H9 (cell line): ENCODE measurements around the gene ATP13A2. TPM values are rescaled to one million over a fixed set of nuclear protein-coding genes. Genes with fewer than 3 reads are reported as not detected.

Experiments
- DNase-seq: peaks from one replicate; pipeline ENCODE4 v3.0.0-alpha.2; 2017
- H2AFZ ChIP-seq: one replicate; pipeline ENCODE4 v1.6.1; 2013; ENCODE audit warnings: mild to moderate bottlenecking, low read length, control low read depth, moderate library complexity
- H2AK5ac ChIP-seq: 2 replicates; pipeline ENCODE4 v1.6.1; 2013; ENCODE audit warnings: low read length, control low read depth, mixed read lengths; ENCODE audit not compliant: insufficient read length
- H2BK120ac ChIP-seq: one replicate; pipeline ENCODE4 v1.6.1; 2013; ENCODE audit warnings: low read depth, mild to moderate bottlenecking, low read length, control low read depth, inconsistent platforms; ENCODE audit not compliant: poor library complexity, severe bottlenecking
- H2BK12ac ChIP-seq: 2 replicates; pipeline ENCODE4 v1.6.1; 2013; ENCODE audit warnings: low read length, control low read depth, mixed read lengths, low read depth; ENCODE audit not compliant: insufficient read length
- H2BK15ac ChIP-seq: 2 replicates; pipeline ENCODE4 v1.6.1; 2013; ENCODE audit warnings: low read depth, low read length, control low read depth
- H2BK20ac ChIP-seq: one replicate; pipeline ENCODE4 v1.6.1; 2013; ENCODE audit warnings: low read depth, mild to moderate bottlenecking, low read length, control low read depth, inconsistent platforms; ENCODE audit not compliant: poor library complexity, severe bottlenecking
- H2BK5ac ChIP-seq: 2 replicates; pipeline ENCODE4 v1.6.1; 2013; ENCODE audit warnings: low read length, control low read depth, mixed read lengths; ENCODE audit not compliant: insufficient read length
- H3K14ac ChIP-seq: 2 replicates; pipeline ENCODE4 v1.6.1; 2013; ENCODE audit warnings: low read length, control low read depth; ENCODE audit not compliant: insufficient read depth
- H3K18ac ChIP-seq: 2 replicates; pipeline ENCODE4 v1.6.1; 2013; ENCODE audit warnings: low read depth, mild to moderate bottlenecking, mixed read lengths, low read length, control low read depth; ENCODE audit not compliant: insufficient read length
- H3K23ac ChIP-seq: 2 replicates; pipeline ENCODE4 v1.6.1; 2013; ENCODE audit warnings: low read length, control low read depth, mixed read lengths, low read depth; ENCODE audit not compliant: insufficient read length
- H3K23me2 ChIP-seq: 2 replicates; pipeline ENCODE4 v1.6.1; 2013; ENCODE audit warnings: low read depth, mild to moderate bottlenecking, mixed read lengths, low read length, control low read depth; ENCODE audit not compliant: insufficient read length, poor library complexity, severe bottlenecking
- H3K27ac ChIP-seq: 2 replicates; pipeline ENCODE4 v1.5.1; 2013; ENCODE audit warnings: low read length, control low read depth, mixed read lengths, low read depth; ENCODE audit not compliant: insufficient read length
- H3K27me3 ChIP-seq: 2 replicates; pipeline ENCODE4 v1.6.1; 2013; ENCODE audit warnings: low read length, control low read depth, inconsistent platforms; ENCODE audit not compliant: insufficient read depth
- H3K4ac ChIP-seq: 2 replicates; pipeline ENCODE4 v1.6.1; 2013; ENCODE audit warnings: low read depth, mild to moderate bottlenecking, control low read depth, inconsistent platforms, low read length, moderate library complexity
- H3K4me1 ChIP-seq: 2 replicates; pipeline ENCODE4 v1.6.1; 2013; ENCODE audit warnings: low read length, control low read depth, inconsistent platforms; ENCODE audit not compliant: insufficient read depth
- H3K4me2 ChIP-seq: 2 replicates; pipeline ENCODE4 v1.6.1; 2013; ENCODE audit warnings: low read length, control low read depth, mixed read lengths; ENCODE audit not compliant: insufficient read length, insufficient read depth
- H3K56ac ChIP-seq: 2 replicates; pipeline ENCODE4 v1.6.1; 2013; ENCODE audit warnings: low read depth, mild to moderate bottlenecking, mixed read lengths, low read length, control low read depth; ENCODE audit not compliant: insufficient read length
- H3K79me1 ChIP-seq: 2 replicates; pipeline ENCODE4 v1.6.1; 2013; ENCODE audit warnings: low read depth, mild to moderate bottlenecking, moderate library complexity, low read length, control low read depth, inconsistent platforms; ENCODE audit not compliant: insufficient read depth, poor library complexity, severe bottlenecking
- H3K79me2 ChIP-seq: 2 replicates; pipeline ENCODE4 v1.6.1; 2013; ENCODE audit warnings: low read length, control low read depth, inconsistent platforms; ENCODE audit not compliant: insufficient read depth
- H3K9ac ChIP-seq: 2 replicates; pipeline ENCODE4 v1.6.1; 2013; ENCODE audit warnings: low read length, control low read depth, mixed read lengths; ENCODE audit not compliant: insufficient read length; ENCODE audit errors: extremely low read depth
- H3K9me3 ChIP-seq: one replicate; pipeline ENCODE4 v1.6.1; 2013; ENCODE audit warnings: low read depth, low read length, inconsistent platforms; ENCODE audit not compliant: control insufficient read depth
- H3T11ph ChIP-seq: one replicate; pipeline ENCODE4 v1.6.1; 2013; ENCODE audit warnings: mild to moderate bottlenecking, low read length, control low read depth, inconsistent platforms
- H4K20me1 ChIP-seq: one replicate; pipeline ENCODE4 v1.6.1; 2013; ENCODE audit not compliant: control insufficient read depth, insufficient read length, insufficient read depth
- H4K5ac ChIP-seq: 2 replicates; pipeline ENCODE4 v1.6.1; 2013; ENCODE audit warnings: low read depth, mild to moderate bottlenecking, mixed read lengths, low read length, control low read depth; ENCODE audit not compliant: insufficient read length
- H4K8ac ChIP-seq: replicated peaks from 2 replicates; pipeline ENCODE4 v1.6.1; 2013; ENCODE audit warnings: low read length, control low read depth, mixed read lengths, low read depth; ENCODE audit not compliant: insufficient read length
- H4K91ac ChIP-seq: 2 replicates; pipeline ENCODE4 v1.6.1; 2013; ENCODE audit warnings: low read depth, mild to moderate bottlenecking, moderate library complexity, mixed read lengths, low read length, control low read depth; ENCODE audit not compliant: insufficient read length
- H3K27ac Mint-ChIP-seq, 3 experiments: 2 replicates in 2 of 3; 3 replicates in 1 of 3; pipeline ENCODE4 v1.8.0; 2020 to 2021; ENCODE audit warnings: mixed read lengths in 3 of 3, mild to moderate bottlenecking in 1 of 3, moderate library complexity in 1 of 3
- H3K27me3 Mint-ChIP-seq: 2 replicates; pipeline ENCODE4 v1.8.0; 2021; ENCODE audit warnings: low read depth, mild to moderate bottlenecking, moderate library complexity, mixed read lengths
- H3K36me3 Mint-ChIP-seq, 3 experiments: 2 replicates in 2 of 3; 3 replicates in 1 of 3; pipeline ENCODE4 v1.8.0; 2020 to 2021; ENCODE audit warnings: low read depth in 3 of 3, mixed read lengths in 3 of 3; ENCODE audit not compliant: insufficient read depth in 1 of 3
- H3K4me1 Mint-ChIP-seq, 2 experiments: 2 replicates each; pipeline ENCODE4 v1.8.0; 2020; ENCODE audit warnings: mixed read lengths in 2 of 2
- H3K4me3 Mint-ChIP-seq, 2 experiments: 2 replicates in 1 of 2; 3 replicates in 1 of 2; pipeline ENCODE4 v1.8.0; 2020 to 2021; ENCODE audit warnings: mild to moderate bottlenecking in 2 of 2, mixed read lengths in 2 of 2, moderate library complexity in 1 of 2
- H3K9me3 Mint-ChIP-seq, 2 experiments: 2 replicates in 1 of 2; 3 replicates in 1 of 2; pipeline ENCODE4 v1.8.0; 2020; ENCODE audit warnings: mild to moderate bottlenecking in 2 of 2, mixed read lengths in 2 of 2, moderate library complexity in 1 of 2
- WGBS: extraction: QIAGEN DNeasy Blood & Tissue Kit; methylation state at CpG from one replicate; pipeline ENCODE4 v1.1.7; 2013; ENCODE audit warnings: missing lambda C conversion rate, low lambda C conversion rate, mixed read lengths; ENCODE audit not compliant: insufficient read length; ENCODE audit errors: extremely low coverage; 5-methylcytosine and 5-hydroxymethylcytosine counted together
- total RNA-seq: library from RNA; stranded (reverse); gene quantifications from 2 replicates; pipeline ENCODE4 v1.2.1, GENCODE V29; 2021
- TF ChIP-seq, protein P1 (sequence below): fragments of 200-600 bp; sonication (generic); conservative IDR thresholded peaks from 3 replicates; pipeline ENCODE4 v1.8.0; 2021; ENCODE audit warnings: antibody characterized with exemption, mild to moderate bottlenecking

ATP13A2 gene
- total RNA-seq, 1 experiment from 2014 or later, result 53.6 TPM

DNA sequence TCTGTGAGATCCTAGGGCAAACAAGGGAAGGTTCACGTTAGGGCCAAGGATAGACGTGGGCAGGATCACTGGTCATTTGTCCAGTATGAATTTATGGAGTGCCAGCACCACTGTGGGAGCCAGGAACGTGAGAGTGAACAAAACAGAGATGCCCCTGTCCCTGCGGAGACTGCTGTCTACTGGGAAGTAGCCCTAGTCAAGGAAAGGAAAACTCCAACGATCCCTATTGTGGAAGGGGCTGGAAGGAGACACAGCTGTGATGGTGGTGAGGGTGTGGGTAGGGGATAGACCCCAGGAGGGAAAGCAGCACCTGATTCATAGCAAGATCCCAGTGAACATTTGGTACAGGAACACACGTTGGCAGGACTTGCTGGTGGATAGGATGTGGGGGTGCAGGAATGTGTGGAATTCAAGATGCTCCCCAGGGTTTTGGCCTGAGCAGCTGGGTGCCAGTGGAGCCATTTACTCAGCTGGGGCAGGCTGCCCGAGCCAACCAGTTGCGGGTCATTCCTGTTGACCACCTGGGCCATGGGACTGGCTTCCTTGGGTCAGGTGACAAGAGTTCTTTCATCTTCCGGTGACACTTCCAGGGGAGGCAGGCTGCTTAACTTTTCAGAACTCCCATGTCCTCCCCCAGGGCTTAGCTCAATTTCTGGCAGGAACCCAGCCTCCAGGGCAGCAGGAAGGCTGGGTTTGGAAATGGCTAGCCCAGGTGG lies 1.2 kb upstream of the ATP13A2 start:
- H3K27ac Mint-ChIP-seq, result peak overlapping the region in 2 of 3 experiments; percentile 14 to 58; a peak in 4 of 7 replicates
- Histone ChIP-seq H4K5ac (no peak overlapping the region), H2BK5ac (no peak overlapping the region), H3K4ac (no peak overlapping the region), H3K9ac (no peak overlapping the region), H4K20me1 (no peaks in the 10 kb centered on the region), H4K8ac (no peak overlapping the region), H2BK15ac (no peak overlapping the region), H3K14ac (no peak overlapping the region), H2AK5ac (no peak overlapping the region), H3K4me1 (peaks cover 20% of the 10 kb centered on the region), H3K56ac (no peak overlapping the region), H4K91ac (no peak overlapping the region), H2BK20ac (no peak overlapping the region), H3K23me2 (peaks cover 4% of the 10 kb centered on the region), H3K79me2 (no peaks in the 10 kb centered on the region), H2BK12ac (no peak overlapping the region), H3T11ph (no peak overlapping the region), H2AFZ (no peak overlapping the region), H3K4me2 (peak overlapping the region; percentile 37), H3K79me1 (no peaks in the 10 kb centered on the region), H3K9me3 (no peaks in the 10 kb centered on the region), H3K27ac (no peak overlapping the region), H3K23ac (no peak overlapping the region), H3K18ac (peak overlapping the region; percentile 41), H2BK120ac (no peak overlapping the region), H3K27me3 (no peaks in the 10 kb centered on the region)
- no CpG with 5 or more reads among the region's 9 CpGs for WGBS
- H3K9me3 Mint-ChIP-seq, result no peaks in the 10 kb centered on the region; a peak in 1 of 5 replicates
- H3K4me1 Mint-ChIP-seq, result peaks cover 55 to 71% of the 10 kb centered on the region in 2 experiments
- TF ChIP-seq, protein P1, sequence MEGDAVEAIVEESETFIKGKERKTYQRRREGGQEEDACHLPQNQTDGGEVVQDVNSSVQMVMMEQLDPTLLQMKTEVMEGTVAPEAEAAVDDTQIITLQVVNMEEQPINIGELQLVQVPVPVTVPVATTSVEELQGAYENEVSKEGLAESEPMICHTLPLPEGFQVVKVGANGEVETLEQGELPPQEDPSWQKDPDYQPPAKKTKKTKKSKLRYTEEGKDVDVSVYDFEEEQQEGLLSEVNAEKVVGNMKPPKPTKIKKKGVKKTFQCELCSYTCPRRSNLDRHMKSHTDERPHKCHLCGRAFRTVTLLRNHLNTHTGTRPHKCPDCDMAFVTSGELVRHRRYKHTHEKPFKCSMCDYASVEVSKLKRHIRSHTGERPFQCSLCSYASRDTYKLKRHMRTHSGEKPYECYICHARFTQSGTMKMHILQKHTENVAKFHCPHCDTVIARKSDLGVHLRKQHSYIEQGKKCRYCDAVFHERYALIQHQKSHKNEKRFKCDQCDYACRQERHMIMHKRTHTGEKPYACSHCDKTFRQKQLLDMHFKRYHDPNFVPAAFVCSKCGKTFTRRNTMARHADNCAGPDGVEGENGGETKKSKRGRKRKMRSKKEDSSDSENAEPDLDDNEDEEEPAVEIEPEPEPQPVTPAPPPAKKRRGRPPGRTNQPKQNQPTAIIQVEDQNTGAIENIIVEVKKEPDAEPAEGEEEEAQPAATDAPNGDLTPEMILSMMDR, result no peak
- peak; percentile 49 for DNase-seq
- peaks cover 0 to 5% (median under 1%) of the 10 kb centered on the region in 3 experiments; a peak in 3 of 7 replicates for H3K36me3 Mint-ChIP-seq
- peak overlapping the region in 1 of 2 experiments; percentile 82; a peak in 4 of 5 replicates for H3K4me3 Mint-ChIP-seq
- no peaks in the 10 kb centered on the region for H3K27me3 Mint-ChIP-seq
